ENCODE results near the gene ZFP36L2. TPM values are rescaled to one million over a fixed set of nuclear protein-coding genes. Genes with fewer than 3 reads are reported as not detected.
A peak's percentile ranks its signal among the peaks of the same experiment; 100 is the strongest.

ZFP36L2 gene
- 10 to 100 TPM; 50.9 to 83.2 (median 73.4) TPM for total RNA-seq

GRCh38 chr2:43226558-43226954, at the start of gene ZFP36L2:
ZFP36L2 (minus strand) TSS chr2:43226606; CDS start chr2:43226315, 291 bp downstream.
- Histone ChIP-seq H3K27me3 (no peaks in the 10 kb centered on the region), H3K27ac (peak within 1 kb of the TSS; percentile 96 to 99 (median 98)), H3K9me3 (no peaks in the 10 kb centered on the region), H3K4me1 (peaks cover 5 to 56% (median 17%) of the 10 kb centered on the region in 3 donors), H3K4me3 (peak within 1 kb of the TSS; percentile 73 to 90), H3K36me3 (peaks cover 0 to 46% of the 10 kb centered on the region in 2 donors)
- TF ChIP-seq CTCF (IDR thresholded peaks at IDR 0.05) (peak in 1 of 4 experiments; percentile 39), POLR2A (IDR thresholded peaks at IDR 0.05) (peak; percentile 99 to 100), POLR2AphosphoS5 (IDR thresholded peaks at IDR 0.05) (peak; percentile 94), EP300 (IDR thresholded peaks at IDR 0.05) (no peak)
- ATAC-seq = peak; percentile 83
- no CpG with 5 or more reads among the region's 58 CpGs for WGBS, 2 donors (ENCODE audit: low coverage in 1 of 2)

- no peaks in the 10 kb centered on the region for H3K9me3 ChIP-seq
- no peaks in the 10 kb centered on the region for H3K27me3 ChIP-seq
- TF ChIP-seq EP300 (IDR thresholded peaks at IDR 0.05) = no peak
- TF ChIP-seq CTCF (IDR thresholded peaks at IDR 0.05) = no peak
- TF ChIP-seq POLR2AphosphoS5 (IDR thresholded peaks at IDR 0.05) = no peak
- TF ChIP-seq POLR2A (IDR thresholded peaks at IDR 0.05) = no peak
- ATAC-seq = no peak
- H3K36me3 ChIP-seq = peaks cover 0 to 4% of the 10 kb centered on the region in 2 donors
- peak overlapping the region in 1 of 4 donors; percentile 27 for H3K27ac ChIP-seq
- H3K4me1 ChIP-seq = peaks cover 14 to 79% (median 22%) of the 10 kb centered on the region in 3 donors
- 72 to 91% methylated on average over 2 to 4 of the region's 4 CpGs for WGBS, 2 donors (ENCODE audit: low coverage in 1 of 2)
- H3K4me3 ChIP-seq = no peak overlapping the region
Observed at GRCh38 chr2:43274721-43275120, 48.3 kb upstream of the ZFP36L2 start.

- no peaks in the 10 kb centered on the region for H3K9me3 ChIP-seq
- peaks cover 14 to 81% (median 29%) of the 10 kb centered on the region in 3 donors for H3K4me1 ChIP-seq
- no CpG with 5 or more reads among the region's 4 CpGs for WGBS, 2 donors (ENCODE audit: low coverage in 1 of 2)
- TF ChIP-seq CTCF (IDR thresholded peaks at IDR 0.05) (no peak), POLR2AphosphoS5 (IDR thresholded peaks at IDR 0.05) (no peak), EP300 (IDR thresholded peaks at IDR 0.05) (no peak), POLR2A (IDR thresholded peaks at IDR 0.05) (no peak)
- no peak overlapping the region for H3K4me3 ChIP-seq
- no peak for ATAC-seq
- no peaks in the 10 kb centered on the region for H3K27me3 ChIP-seq
- no peaks in the 10 kb centered on the region for H3K36me3 ChIP-seq
- H3K27ac ChIP-seq = peak overlapping the region in 2 of 4 donors; percentile 6 to 27
Observed at GRCh38 chr2:43274055-43274454, 47.6 kb upstream of the ZFP36L2 start.

- H3K4me3 ChIP-seq = no peak overlapping the region
- no peak for TF ChIP-seq EP300 (IDR thresholded peaks at IDR 0.05)
- TF ChIP-seq CTCF (IDR thresholded peaks at IDR 0.05) = no peak
- no peak for TF ChIP-seq POLR2AphosphoS5 (IDR thresholded peaks at IDR 0.05)
- no peak for TF ChIP-seq POLR2A (IDR thresholded peaks at IDR 0.05)
- peak overlapping the region in 2 of 4 donors; percentile 6 to 27 for H3K27ac ChIP-seq
- no peaks in the 10 kb centered on the region for H3K27me3 ChIP-seq
- H3K36me3 ChIP-seq = no peaks in the 10 kb centered on the region
- peaks cover 14 to 81% (median 31%) of the 10 kb centered on the region in 3 donors for H3K4me1 ChIP-seq
- H3K9me3 ChIP-seq = no peaks in the 10 kb centered on the region
- WGBS, 2 donors (ENCODE audit: low coverage in 1 of 2) = 82 to 84% methylated on average over 3 of the region's 4 CpGs
- no peak for ATAC-seq
Observed at GRCh38 chr2:43273529-43273928, 47.1 kb upstream of the ZFP36L2 start.

GRCh38 chr2:43270930-43271615, 44.7 kb upstream of the ZFP36L2 start:
- H3K36me3 ChIP-seq = no peaks in the 10 kb centered on the region
- TF ChIP-seq EP300 (IDR thresholded peaks at IDR 0.05) = no peak
- TF ChIP-seq POLR2AphosphoS5 (IDR thresholded peaks at IDR 0.05) = no peak
- no peak for TF ChIP-seq CTCF (IDR thresholded peaks at IDR 0.05)
- TF ChIP-seq POLR2A (IDR thresholded peaks at IDR 0.05) = no peak
- no peak for ATAC-seq
- WGBS, 2 donors (ENCODE audit: low coverage in 1 of 2) = 88 to 94% methylated on average over 1 to 4 of the region's 4 CpGs
- H3K27ac ChIP-seq = peak overlapping the region in 3 of 4 donors; percentile 15 to 88 (median 79)
- no peaks in the 10 kb centered on the region for H3K9me3 ChIP-seq
- no peaks in the 10 kb centered on the region for H3K27me3 ChIP-seq
- H3K4me1 ChIP-seq = peaks cover 10 to 81% (median 29%) of the 10 kb centered on the region in 3 donors
- no peak overlapping the region for H3K4me3 ChIP-seq

All from gastroesophageal sphincter (tissue), 4 donors.